GM10266 (cell line): ENCODE results near the gene RAB40C.
A peak's percentile ranks its signal among the peaks of the same experiment; 100 is the strongest.

Experiments used
- DNase-seq: peaks from one replicate; pipeline ENCODE4 v3.0.0; 2012; ENCODE audit errors: extremely low spot score
- TF ChIP-seq, protein P1 (sequence below): IDR thresholded peaks from 2 replicates; pipeline ENCODE4 v1.5.1; 2012; ENCODE audit warnings: mild to moderate bottlenecking, low read depth; ENCODE audit not compliant: control insufficient read depth, insufficient read depth; ENCODE audit errors: missing control alignments

Gene RAB40C

DNA sequence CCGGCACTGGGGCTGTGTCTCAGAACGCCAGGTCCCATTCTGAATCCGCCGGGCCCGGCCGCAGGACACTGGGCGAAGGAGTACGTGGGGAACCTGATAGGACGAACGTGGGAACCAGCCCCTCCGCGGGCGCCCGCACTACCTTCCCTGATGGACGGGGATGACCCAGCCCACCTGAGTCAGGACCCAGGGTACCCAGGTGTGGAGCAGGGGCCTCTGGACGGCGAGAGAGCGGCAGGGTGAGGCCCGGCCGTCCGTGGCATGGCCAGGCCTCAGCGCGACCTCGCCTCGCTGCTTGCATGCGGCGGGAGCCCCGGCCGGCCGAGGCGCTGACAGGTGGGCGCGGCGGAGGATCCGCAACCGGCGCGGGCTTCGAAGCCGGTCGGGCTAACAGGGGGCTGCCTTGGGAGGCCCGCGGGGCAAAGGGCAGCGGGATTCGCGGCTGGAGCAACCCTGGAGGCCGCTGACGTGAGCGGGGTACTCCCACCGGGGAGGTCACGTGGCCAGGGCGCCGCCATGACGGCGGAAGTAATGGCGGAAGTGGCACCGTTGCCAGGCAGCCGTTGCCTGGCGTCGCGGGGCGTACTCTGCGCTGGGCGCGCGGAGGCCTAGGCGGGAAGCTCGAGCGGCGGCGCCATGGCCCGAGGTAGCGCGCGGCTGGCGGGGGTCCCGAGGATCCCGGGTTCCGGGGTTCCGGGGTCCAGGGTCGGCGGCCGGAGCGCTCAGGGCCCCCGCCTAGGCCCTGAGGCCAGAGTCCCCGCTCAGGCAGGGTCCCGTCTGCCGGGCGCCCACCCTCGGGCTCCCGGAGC is 59.1 kb downstream of the RAB40C start, which contains the start of gene WDR90:
TSS of gene WDR90 (plus strand) at position 585 of the 809 bp plus-strand sequence. CDS start at position 637, 52 bp downstream.
- peak; percentile 99 for DNase-seq
- TF ChIP-seq, protein P1, sequence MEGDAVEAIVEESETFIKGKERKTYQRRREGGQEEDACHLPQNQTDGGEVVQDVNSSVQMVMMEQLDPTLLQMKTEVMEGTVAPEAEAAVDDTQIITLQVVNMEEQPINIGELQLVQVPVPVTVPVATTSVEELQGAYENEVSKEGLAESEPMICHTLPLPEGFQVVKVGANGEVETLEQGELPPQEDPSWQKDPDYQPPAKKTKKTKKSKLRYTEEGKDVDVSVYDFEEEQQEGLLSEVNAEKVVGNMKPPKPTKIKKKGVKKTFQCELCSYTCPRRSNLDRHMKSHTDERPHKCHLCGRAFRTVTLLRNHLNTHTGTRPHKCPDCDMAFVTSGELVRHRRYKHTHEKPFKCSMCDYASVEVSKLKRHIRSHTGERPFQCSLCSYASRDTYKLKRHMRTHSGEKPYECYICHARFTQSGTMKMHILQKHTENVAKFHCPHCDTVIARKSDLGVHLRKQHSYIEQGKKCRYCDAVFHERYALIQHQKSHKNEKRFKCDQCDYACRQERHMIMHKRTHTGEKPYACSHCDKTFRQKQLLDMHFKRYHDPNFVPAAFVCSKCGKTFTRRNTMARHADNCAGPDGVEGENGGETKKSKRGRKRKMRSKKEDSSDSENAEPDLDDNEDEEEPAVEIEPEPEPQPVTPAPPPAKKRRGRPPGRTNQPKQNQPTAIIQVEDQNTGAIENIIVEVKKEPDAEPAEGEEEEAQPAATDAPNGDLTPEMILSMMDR = no peak

GRCh38 chr16:649631-650030 is 59.8 kb downstream of the RAB40C start:
- DNase-seq = no peak
- TF ChIP-seq, protein P1 = no peak

- TF ChIP-seq, protein P1 = no peak
- DNase-seq = no peak
Observed at GRCh38 chr16:651844-652243, 62.0 kb downstream of the RAB40C start.

- DNase-seq = no peak
Observed at GRCh38 chr16:652454-653305, 62.8 kb downstream of the RAB40C start.

DNA sequence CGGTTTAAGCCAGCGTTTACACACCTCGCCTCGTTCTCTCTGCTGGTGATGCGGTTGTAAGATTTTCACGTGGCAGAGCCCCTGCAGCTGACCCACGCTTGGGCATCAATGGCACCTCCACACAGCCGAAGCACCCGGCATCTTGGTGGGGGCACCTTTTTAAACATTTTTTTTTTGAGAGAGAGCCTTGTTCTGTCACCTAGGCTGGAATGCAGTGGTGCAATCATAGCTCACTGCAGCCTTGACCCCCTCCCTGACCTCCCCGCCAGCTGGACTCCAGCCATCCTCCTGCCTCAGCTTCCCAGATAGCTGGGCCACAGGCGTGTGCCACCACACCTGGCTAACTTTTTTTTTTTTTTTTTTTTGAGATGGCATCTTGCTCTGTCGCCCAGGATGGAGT is 64.2 kb downstream of the RAB40C start:
- TF ChIP-seq, protein P1 = no peak
- no peak for DNase-seq

More at GRCh38 chr16:652454-653305, 62.8 kb downstream of the RAB40C start:
- TF ChIP-seq, protein P1 = no peak

DNA sequence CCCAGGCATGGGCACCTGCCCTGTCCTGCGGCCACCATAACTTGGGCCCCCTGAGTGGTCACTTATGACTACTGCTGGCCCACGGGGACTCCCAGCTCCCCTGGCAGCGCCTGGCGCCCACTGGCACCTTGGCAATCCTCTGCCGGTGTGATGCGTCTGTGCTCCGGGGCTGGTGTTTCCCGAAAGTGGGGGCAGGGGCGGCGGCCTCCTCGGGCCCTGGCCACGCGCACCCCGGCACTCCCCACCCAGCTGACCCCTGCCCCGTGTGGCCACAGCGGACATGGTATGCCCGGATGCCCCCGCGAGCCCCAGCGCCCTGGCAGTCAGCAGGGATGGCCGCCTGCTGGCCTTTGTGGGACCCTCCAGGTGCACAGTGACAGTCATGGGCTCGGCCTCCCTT is 67.6 kb downstream of the RAB40C start:
- TF ChIP-seq, protein P1 = no peak
- DNase-seq = no peak
